ENCODE data around the gene MCRIP2.

Gene MCRIP2

GRCh38 chr16:676565-676902 is 34.9 kb downstream of the MCRIP2 start:
- H3K4me3 ChIP-seq (ENCODE audit: low read depth, low read length), result no peak overlapping the region
- DNase-seq (ENCODE audit: low read depth), result no peak
- TF ChIP-seq CTCF (conservative IDR thresholded peaks at IDR 0.05; ENCODE audit: low read depth, low read length), result no peak

GRCh38 chr16:676913-677312 is 35.3 kb downstream of the MCRIP2 start:
- H3K4me3 ChIP-seq (ENCODE audit: low read depth, low read length), result no peak overlapping the region
- no peak for DNase-seq (ENCODE audit: low read depth)
- no peak for TF ChIP-seq CTCF (conservative IDR thresholded peaks at IDR 0.05; ENCODE audit: low read depth, low read length)

- no peak overlapping the region for H3K4me3 ChIP-seq (ENCODE audit: low read depth, low read length)
Measured at GRCh38 chr16:677316-678190, 35.9 kb downstream of the MCRIP2 start.

GRCh38 chr16:678209-678857 is 36.7 kb downstream of the MCRIP2 start:
- no peak for TF ChIP-seq CTCF (conservative IDR thresholded peaks at IDR 0.05; ENCODE audit: low read depth, low read length)
- no peak for DNase-seq (ENCODE audit: low read depth)
- no peak overlapping the region for H3K4me3 ChIP-seq (ENCODE audit: low read depth, low read length)

More at GRCh38 chr16:677316-678190, 35.9 kb downstream of the MCRIP2 start:
- TF ChIP-seq CTCF (conservative IDR thresholded peaks at IDR 0.05; ENCODE audit: low read depth, low read length), result no peak
- DNase-seq (ENCODE audit: low read depth), result no peak

GRCh38 chr16:678858-679813 is 37.5 kb downstream of the MCRIP2 start:
- no peak for TF ChIP-seq CTCF (conservative IDR thresholded peaks at IDR 0.05; ENCODE audit: low read depth, low read length)
- H3K4me3 ChIP-seq (ENCODE audit: low read depth, low read length), result peak overlapping the region; percentile 62
- peak; percentile 56 for DNase-seq (ENCODE audit: low read depth)

GRCh38 chr16:679814-680624 is 38.4 kb downstream of the MCRIP2 start, which contains the start of gene STUB1:
Gene STUB1 (plus strand): TSS chr16:680410. CDS start chr16:680526, 116 bp downstream.
- TF ChIP-seq CTCF (conservative IDR thresholded peaks at IDR 0.05; ENCODE audit: low read depth, low read length), result no peak
- peak within 1 kb of the TSS; percentile 82 for H3K4me3 ChIP-seq (ENCODE audit: low read depth, low read length)
- peak; percentile 87 for DNase-seq (ENCODE audit: low read depth)
